NCI-H128 (cell line): ENCODE measurements around the gene LZTR1.

ENCODE experiments used
- DNase-seq: peaks from one replicate; lab custom pipeline; 2025; ENCODE audit not compliant: unreplicated experiment; lab: John Stamatoyannopoulos, UW

Gene LZTR1

GRCh38 chr22:20979940-20980453 is 2.1 kb upstream of the LZTR1 start:
- no peak for DNase-seq

GRCh38 chr22:20980523-20980922 is 1.6 kb upstream of the LZTR1 start:
- DNase-seq: no peak

GRCh38 chr22:20980938-20981722 is 967 bp upstream of the LZTR1 start:
- DNase-seq: no peak

GRCh38 chr22:20982563-20982882 is 426 bp downstream of the LZTR1 start:
- DNase-seq: no peak

- no peak for DNase-seq
Observed at GRCh38 chr22:20983081-20983771, 1.1 kb downstream of the LZTR1 start.

GRCh38 chr22:20985720-20986119 is 3.6 kb downstream of the LZTR1 start:
- no peak for DNase-seq

GRCh38 chr22:20986365-20986764 is 4.3 kb downstream of the LZTR1 start:
- no peak for DNase-seq

GRCh38 chr22:20987375-20987774 is 5.3 kb downstream of the LZTR1 start:
- DNase-seq: no peak

GRCh38 chr22:20988573-20989322 is 6.7 kb downstream of the LZTR1 start:
- no peak for DNase-seq

- no peak for DNase-seq
Observed at GRCh38 chr22:20989323-20990138, 7.4 kb downstream of the LZTR1 start.

- DNase-seq: no peak
Observed at GRCh38 chr22:20990184-20991180, 8.4 kb downstream of the LZTR1 start.

- DNase-seq: no peak
Observed at GRCh38 chr22:20991252-20992055, 9.4 kb downstream of the LZTR1 start.

GRCh38 chr22:20992056-20992442 is 10.0 kb downstream of the LZTR1 start:
- DNase-seq: no peak

- DNase-seq: no peak
Observed at GRCh38 chr22:20992456-20993303, 10.6 kb downstream of the LZTR1 start.

GRCh38 chr22:20993304-20994127 is 11.4 kb downstream of the LZTR1 start:
- DNase-seq: no peak

GRCh38 chr22:20994128-20994901 is 12.2 kb downstream of the LZTR1 start:
- no peak for DNase-seq

GRCh38 chr22:20994902-20995241 is 12.8 kb downstream of the LZTR1 start:
- no peak for DNase-seq
